GM10266 (cell line): Measurements from ENCODE around the gene CTBP2.

Experiments
- DNase-seq: peaks from one replicate; pipeline ENCODE4 v3.0.0; 2012; ENCODE audit errors: extremely low spot score
- CTCF ChIP-seq: IDR thresholded peaks from 2 replicates; pipeline ENCODE4 v1.5.1; 2012; ENCODE audit warnings: mild to moderate bottlenecking, low read depth; ENCODE audit not compliant: control insufficient read depth, insufficient read depth; ENCODE audit errors: missing control alignments

The CTBP2 gene

GRCh38 chr10:125002423-125003145 lies 157.8 kb downstream of the CTBP2 start:
- TF ChIP-seq CTCF = no peak
- DNase-seq = no peak

- no peak for DNase-seq
- no peak for TF ChIP-seq CTCF
These were observed 158.3 kb downstream of the CTBP2 start for GRCh38 chr10:125002047-125002422.

DNA sequence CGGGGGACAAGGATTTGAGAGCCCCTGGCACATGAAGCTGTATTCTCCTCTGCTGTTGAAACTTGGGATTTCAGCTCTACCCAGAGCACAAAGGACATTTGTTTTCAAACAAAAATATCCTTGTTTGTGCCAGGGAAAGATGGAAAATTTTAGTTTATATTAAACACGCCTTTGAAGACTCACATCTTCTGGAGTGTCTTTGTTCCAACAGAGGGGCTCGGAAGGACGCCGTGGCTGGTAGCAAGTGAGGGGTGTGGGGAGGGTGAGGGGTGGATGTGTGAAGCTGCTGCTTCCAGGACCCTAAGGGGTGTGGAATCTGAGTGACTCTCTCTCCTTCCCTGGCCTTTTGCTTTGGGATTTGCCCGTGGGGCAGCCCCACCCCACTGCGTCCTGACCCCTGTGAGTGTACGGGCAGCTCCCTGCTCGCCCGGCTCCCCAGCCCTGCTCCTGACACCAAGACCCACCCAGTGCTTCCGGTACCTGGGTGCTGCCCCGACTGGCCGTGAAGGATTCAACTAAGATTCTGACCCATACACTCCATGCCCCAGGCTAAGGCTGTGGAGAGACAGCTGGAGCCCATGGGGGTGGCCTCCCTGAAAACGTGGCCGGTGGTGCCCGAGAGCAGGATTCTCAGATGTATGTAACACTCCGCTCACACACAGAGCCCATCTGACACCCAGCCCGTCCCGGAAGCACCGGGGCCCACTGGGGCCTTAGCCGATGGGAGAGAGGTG lies 158.9 kb downstream of the CTBP2 start:
- no peak for TF ChIP-seq CTCF
- no peak for DNase-seq

DNA sequence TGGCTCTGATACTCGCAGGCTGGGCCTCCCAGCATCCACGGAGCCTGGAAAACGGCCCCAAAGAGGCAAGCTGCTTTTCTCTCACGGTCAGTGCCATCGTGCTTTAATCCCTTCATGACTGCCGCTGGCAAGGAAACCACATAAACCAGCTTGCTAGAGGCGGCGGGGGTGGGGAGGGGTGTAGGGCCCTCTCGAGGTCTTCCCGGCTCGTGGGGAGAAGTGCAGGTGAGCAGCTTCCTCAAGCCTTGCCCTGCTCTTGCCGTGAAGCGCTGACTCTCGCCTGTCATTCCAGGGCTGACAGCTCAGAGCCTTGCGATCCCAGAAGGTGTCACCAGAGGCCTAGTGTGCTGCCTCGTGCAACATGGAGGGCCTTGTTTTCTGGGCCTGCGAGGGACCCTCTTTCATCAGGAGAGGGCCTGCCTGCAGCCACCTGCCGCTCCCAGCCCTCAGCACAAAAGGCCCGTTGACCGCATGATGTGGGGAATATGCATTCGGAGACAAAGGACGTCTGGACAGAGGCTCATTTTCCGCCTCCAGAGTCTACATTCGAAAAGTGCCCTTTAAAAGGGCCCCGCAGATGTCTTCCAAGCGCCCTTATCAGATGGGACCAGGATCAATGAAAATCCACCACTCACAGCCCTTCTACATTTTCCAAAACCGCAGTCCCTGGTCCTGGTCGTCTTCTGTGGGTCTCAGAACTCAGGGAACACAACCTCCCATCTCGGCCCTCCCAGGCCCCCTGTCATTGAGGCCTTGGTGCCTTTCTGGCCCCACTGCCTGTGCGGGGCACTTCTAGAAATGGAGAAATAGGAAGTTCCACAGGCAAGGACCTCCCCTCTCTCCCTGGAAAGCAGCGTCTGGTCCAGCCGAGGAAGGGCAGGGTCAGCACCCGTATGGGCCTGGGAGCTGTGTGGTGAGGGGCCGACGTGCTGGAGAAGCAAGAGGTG lies 159.7 kb downstream of the CTBP2 start:
- no peak for TF ChIP-seq CTCF
- no peak for DNase-seq

DNA sequence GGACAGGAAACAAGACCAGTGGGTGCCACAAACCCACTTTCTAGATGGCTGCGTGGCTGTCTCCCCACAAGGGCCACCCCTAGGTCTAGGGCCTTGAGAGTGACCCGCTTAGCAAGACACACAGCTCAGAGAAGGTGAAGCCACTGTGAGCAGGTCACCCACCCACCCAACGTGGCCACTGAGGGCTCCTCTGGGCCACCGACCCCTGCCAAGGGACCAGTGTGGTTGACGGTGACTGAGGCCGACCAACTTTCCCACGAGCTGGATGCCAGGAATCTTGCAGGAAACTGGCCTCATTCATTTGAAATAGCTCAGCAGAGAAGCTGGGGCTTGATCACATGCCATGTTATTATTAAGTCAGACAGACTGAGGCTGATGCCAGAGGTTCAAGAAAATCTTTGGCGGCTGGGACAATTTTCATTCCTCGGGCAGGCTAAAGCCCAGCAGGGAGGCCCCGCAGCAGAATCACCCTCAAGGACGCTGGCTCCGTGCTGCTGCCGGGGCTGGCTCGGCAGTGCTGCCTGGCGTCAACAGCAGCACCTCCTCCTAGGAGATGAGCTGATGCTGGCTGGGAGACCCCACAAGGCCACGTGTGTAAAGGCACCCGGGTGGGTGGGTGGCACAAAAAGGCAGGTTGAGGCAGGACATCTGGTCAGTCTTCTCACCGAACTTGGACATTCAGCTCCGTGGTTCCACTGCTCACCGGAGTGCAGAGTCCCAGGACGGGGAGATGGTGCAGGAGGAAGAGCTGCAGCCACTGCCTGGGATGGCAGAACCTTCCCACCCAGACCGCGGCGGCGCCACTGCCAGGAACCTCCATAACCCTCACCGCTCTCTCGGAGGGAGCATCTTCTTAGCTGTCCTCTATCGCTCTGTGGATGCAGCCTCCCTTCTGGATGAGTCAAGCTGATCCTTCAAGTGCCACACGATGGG lies 160.7 kb downstream of the CTBP2 start:
- no peak for TF ChIP-seq CTCF
- DNase-seq = no peak

DNA sequence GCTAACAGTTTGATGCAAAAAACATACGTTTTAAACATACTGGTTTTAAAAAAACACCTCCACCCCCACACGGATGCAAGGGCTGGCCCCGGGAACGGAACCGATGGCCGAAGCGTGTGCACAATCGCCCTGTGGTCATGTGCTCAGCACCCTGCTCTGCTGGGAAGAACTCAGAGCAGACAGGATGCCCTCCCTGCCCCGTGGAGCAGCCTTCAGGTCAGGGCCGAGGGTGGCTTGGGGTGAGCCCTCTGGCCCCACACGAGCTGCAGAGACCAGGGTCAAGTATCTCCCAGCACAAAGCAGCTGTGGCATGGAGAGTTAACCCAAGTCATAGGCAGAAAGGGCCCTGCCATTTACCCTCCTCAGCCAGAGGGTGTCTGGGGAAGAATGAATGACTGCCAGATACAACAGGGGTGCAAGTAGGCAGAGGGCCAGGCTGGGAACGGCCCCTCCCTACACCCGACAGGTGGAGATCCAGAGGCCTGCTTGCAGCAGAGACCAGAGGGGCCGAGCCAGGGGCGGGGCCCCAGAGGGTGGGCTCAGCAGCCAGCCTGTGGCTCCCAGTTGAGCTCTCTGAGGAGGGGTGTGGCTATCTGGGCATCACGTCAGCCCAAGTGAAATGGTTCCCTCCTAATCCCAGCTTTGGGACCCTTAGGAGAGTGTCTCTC lies 161.6 kb downstream of the CTBP2 start:
- TF ChIP-seq CTCF = no peak
- DNase-seq = no peak
